ACC112 (cell line): ENCODE results near the gene EIF4E.
"Not testable (repeated sequence)": the region's sequence is repeated elsewhere in the genome, so short reads cannot be mapped to it uniquely, and the experiment has no call there.

Experiments used
- H2AFZ ChIP-seq: fragments of 200-600 bp; sonication (generic); one replicate; pipeline ENCODE4 v1.6.0; 2017; ENCODE audit warnings: antibody characterized with exemption, low read length; ENCODE audit not compliant: unreplicated experiment
- H3K27ac ChIP-seq: fragments of 200-600 bp; sonication (generic); 2 replicates; pipeline ENCODE4 v1.5.1; 2014; ENCODE audit warnings: low read depth, mild to moderate bottlenecking, antibody characterized with exemption, low read length, moderate library complexity
- H3K27me3 ChIP-seq: fragments of 200-600 bp; sonication (generic); 2 replicates; pipeline ENCODE4 v1.6.1; 2014; ENCODE audit warnings: mild to moderate bottlenecking, antibody characterized with exemption, low read length, moderate library complexity, mixed read lengths; ENCODE audit not compliant: insufficient read depth
- H3K36me3 ChIP-seq: fragments of 200-600 bp; sonication (generic); 2 replicates; pipeline ENCODE4 v1.6.1; 2016; ENCODE audit warnings: mild to moderate bottlenecking, antibody characterized with exemption, low read length, moderate library complexity, mixed read lengths; ENCODE audit not compliant: insufficient read depth
- H3K4me1 ChIP-seq: fragments of 200-600 bp; sonication (generic); one replicate; pipeline ENCODE4 v1.6.1; 2016; ENCODE audit warnings: low read length, mixed read lengths; ENCODE audit not compliant: insufficient read depth, unreplicated experiment, control insufficient read depth
- H3K4me3 ChIP-seq: fragments of 200-600 bp; sonication (generic); 2 replicates; pipeline ENCODE4 v1.5.1; 2014; ENCODE audit warnings: mild to moderate bottlenecking, low read depth, low read length
- H3K79me2 ChIP-seq: fragments of 200-600 bp; sonication (generic); one replicate; pipeline ENCODE4 v1.6.0; 2016; ENCODE audit warnings: low read length; ENCODE audit not compliant: control insufficient read depth, unreplicated experiment, insufficient read depth

EIF4E gene

GRCh38 chr4:98932539-98932938 is 3.6 kb upstream of the EIF4E start:
- H3K4me3 ChIP-seq = no peak overlapping the region
- 0 out of 2 replicates have a peak overlapping the region, but pooled peaks have one; percentile 7 for H3K27ac ChIP-seq
- no peaks in the 10 kb centered on the region for H3K36me3 ChIP-seq
- H3K4me1 ChIP-seq = peaks cover 8% of the 10 kb centered on the region
- H3K27me3 ChIP-seq = no peaks in the 10 kb centered on the region
- H3K79me2 ChIP-seq = peaks cover 14% of the 10 kb centered on the region
- peak overlapping the region; percentile 29 for H2AFZ ChIP-seq

- H3K36me3 ChIP-seq = peaks cover 7% of the 10 kb centered on the region
- peak overlapping the region; percentile 7 for H2AFZ ChIP-seq
- peaks cover 13% of the 10 kb centered on the region for H3K4me1 ChIP-seq
- H3K27ac ChIP-seq = peak overlapping the region; percentile 84
- no peaks in the 10 kb centered on the region for H3K27me3 ChIP-seq
- H3K79me2 ChIP-seq = peaks cover 33% of the 10 kb centered on the region
- peak overlapping the region; percentile 97 for H3K4me3 ChIP-seq
Observed at GRCh38 chr4:98930311-98930865, 1.5 kb upstream of the EIF4E start.

DNA sequence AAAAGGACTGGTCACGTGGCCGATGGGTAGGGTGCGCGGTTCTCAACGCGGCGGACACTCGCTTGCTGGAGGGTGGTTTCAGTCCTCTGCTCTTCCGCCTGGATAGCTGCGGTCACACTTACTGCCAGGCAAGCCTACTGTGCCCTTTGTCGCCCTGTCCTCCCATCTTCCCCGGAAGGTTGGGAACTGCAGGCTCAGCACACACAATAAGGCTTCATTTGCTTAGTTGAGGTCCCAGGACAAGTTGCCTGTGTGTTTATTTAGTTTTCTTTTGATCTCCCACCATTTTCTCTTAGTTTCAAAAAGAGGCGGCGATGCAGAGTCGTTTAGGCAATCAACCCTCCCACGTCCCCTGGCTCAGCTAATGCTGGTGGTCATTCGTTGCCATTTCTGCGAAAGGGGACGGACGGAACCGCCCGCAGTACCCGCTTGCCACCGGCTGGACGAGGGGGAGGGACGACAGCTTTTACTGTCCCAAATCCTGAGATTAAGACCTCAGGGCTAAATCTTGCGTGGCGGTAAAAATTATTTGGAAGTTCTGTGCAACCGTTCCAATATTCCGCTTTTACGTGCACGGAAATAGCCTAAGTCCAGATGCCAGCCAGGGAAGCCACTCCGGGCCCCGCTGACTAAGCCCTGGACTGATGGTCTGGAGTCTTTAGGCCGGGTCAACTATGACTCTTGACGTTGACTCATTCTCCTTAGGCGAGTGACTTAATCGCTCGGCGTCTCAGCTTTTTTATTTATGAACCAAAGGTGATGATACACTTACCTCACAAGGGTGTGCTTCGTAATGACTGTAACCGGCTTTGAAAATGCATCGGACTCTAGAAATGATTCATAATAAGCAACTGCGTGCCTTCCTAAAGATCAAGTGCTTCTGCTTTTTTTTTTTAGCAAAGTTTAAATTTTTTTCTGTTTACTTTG is 671 bp upstream of the EIF4E start:
- H3K27ac ChIP-seq = peak overlapping the region; percentile 84
- peaks cover 13% of the 10 kb centered on the region for H3K4me1 ChIP-seq
- peak overlapping the region; percentile 97 for H3K4me3 ChIP-seq
- H3K36me3 ChIP-seq = peaks cover 9% of the 10 kb centered on the region
- peaks cover 41% of the 10 kb centered on the region for H3K79me2 ChIP-seq
- H2AFZ ChIP-seq = peak overlapping the region; percentile 87
- H3K27me3 ChIP-seq = no peaks in the 10 kb centered on the region

GRCh38 chr4:98928131-98928504 is 815 bp downstream of the EIF4E start:
- Histone ChIP-seq H2AFZ (peak overlapping the region; percentile 67), H3K36me3 (peaks cover 12% of the 10 kb centered on the region), H3K27me3 (no peaks in the 10 kb centered on the region), H3K27ac (peak overlapping the region; percentile 73), H3K4me1 (peaks cover 13% of the 10 kb centered on the region), H3K79me2 (peaks cover 54% of the 10 kb centered on the region), H3K4me3 (peak overlapping the region; percentile 97)

- not testable (repeated sequence) for H2AFZ ChIP-seq, H3K4me3 ChIP-seq, H3K27me3 ChIP-seq, H3K27ac ChIP-seq
- Histone ChIP-seq H3K4me1 (peaks cover 13% of the 10 kb centered on the region), H3K36me3 (peaks cover 17% of the 10 kb centered on the region), H3K79me2 (peaks cover 72% of the 10 kb centered on the region)
Observed at GRCh38 chr4:98926257-98926656, 2.7 kb downstream of the EIF4E start.

DNA sequence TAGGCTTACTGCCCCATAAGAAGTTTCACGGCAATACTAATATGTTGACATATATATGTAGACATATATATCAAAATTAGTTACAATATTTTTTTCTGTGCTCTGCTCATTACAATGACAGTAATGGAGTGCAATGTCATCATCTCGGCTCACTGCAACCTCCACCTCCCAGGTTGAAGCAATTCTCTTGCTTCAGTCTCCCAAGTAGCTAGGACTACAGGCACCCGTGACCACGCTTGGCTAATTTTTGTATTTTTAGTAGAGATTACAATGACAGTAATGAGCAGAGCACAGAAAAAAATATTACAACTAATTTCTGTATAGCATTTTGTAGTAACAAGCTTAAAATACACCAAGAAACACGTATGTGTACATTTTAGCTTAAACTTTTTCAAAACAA is 7.6 kb downstream of the EIF4E start:
- Histone ChIP-seq H3K4me1 (peaks cover 11% of the 10 kb centered on the region), H3K4me3 (no peak overlapping the region), H3K27me3 (no peaks in the 10 kb centered on the region), H3K27ac (no peak overlapping the region), H2AFZ (no peak overlapping the region), H3K79me2 (peaks cover 97% of the 10 kb centered on the region), H3K36me3 (peaks cover 22% of the 10 kb centered on the region)

DNA sequence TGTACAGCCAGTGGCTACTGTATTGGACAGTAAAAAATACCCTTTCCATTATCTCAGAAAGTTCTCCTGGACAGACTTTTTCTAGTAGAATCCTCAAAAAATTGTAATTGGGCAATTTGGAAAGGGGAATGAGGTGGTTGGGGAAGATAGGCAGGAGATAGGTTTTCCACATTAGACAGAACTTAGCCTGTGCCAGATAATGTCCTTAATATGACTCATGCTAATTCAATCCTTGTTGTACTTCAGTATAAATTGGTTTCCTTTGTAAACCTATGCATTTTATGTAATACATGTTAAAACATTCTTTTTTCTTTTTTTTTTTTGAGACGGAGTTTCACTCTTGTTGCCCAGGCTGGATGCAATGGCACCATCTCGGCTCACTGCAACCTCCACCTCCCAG is 8.9 kb downstream of the EIF4E start:
- H3K79me2 ChIP-seq = peaks cover 96% of the 10 kb centered on the region
- no peak overlapping the region for H2AFZ ChIP-seq
- H3K36me3 ChIP-seq = peaks cover 14% of the 10 kb centered on the region
- H3K27me3 ChIP-seq = no peaks in the 10 kb centered on the region
- H3K27ac ChIP-seq = no peak overlapping the region
- H3K4me3 ChIP-seq = no peak overlapping the region
- H3K4me1 ChIP-seq = peaks cover 11% of the 10 kb centered on the region

GRCh38 chr4:98910728-98911127 is 18.2 kb downstream of the EIF4E start:
- H3K36me3 ChIP-seq, H3K27ac ChIP-seq: not testable (repeated sequence)

GRCh38 chr4:98909646-98910401 is 19.1 kb downstream of the EIF4E start:
- Histone ChIP-seq H3K79me2 (peaks cover 97% of the 10 kb centered on the region), H3K4me3 (no peak overlapping the region), H3K36me3 (no peaks in the 10 kb centered on the region), H3K4me1 (peaks cover 18% of the 10 kb centered on the region), H3K27ac (no peak overlapping the region), H3K27me3 (no peaks in the 10 kb centered on the region), H2AFZ (no peak overlapping the region)

More at GRCh38 chr4:98910728-98911127, 18.2 kb downstream of the EIF4E start:
- H2AFZ ChIP-seq, H3K27me3 ChIP-seq, H3K4me3 ChIP-seq: not testable (repeated sequence)
- peaks cover 96% of the 10 kb centered on the region for H3K79me2 ChIP-seq
- peaks cover 16% of the 10 kb centered on the region for H3K4me1 ChIP-seq

DNA sequence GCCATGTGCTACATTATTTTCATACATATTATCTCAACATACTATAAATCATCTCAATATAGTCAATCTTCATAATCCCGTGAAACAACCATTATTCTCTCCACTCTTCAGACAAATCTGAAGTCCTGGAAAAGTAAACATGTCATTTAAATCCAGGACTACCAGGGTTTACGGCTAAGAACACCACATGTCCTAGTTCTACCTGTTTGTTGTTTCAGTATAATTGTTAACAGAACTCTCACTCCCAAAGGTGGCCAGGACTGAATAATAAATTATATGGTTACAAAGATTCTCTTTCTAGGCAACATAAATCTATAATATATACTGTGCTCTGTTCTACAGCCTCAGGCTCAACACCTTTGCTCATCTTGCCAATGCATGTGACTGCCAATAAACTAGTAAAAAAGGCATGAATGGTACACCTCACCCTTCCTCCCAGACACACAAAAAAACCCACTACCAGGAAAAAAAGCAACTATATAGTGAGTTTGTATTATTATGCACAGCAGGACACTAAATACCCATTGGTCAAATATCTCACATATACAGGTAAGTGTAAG is 20.1 kb downstream of the EIF4E start:
- Histone ChIP-seq H3K4me1 (peaks cover 18% of the 10 kb centered on the region), H3K4me3 (no peak overlapping the region), H3K27me3 (no peaks in the 10 kb centered on the region), H3K27ac (no peak overlapping the region), H3K79me2 (peaks cover 98% of the 10 kb centered on the region), H3K36me3 (no peaks in the 10 kb centered on the region), H2AFZ (no peak overlapping the region)
